ENCODE results near the gene TANC1.

Gene TANC1

GRCh38 chr2:158962074-158962473, 6.4 kb upstream of the TANC1 start:
- no peak for DNase-seq (ENCODE audit: low read depth)

GRCh38 chr2:158963071-158963470, 5.4 kb upstream of the TANC1 start:
- DNase-seq (ENCODE audit: low read depth), result no peak

- no peak for DNase-seq (ENCODE audit: low read depth)
Measured at GRCh38 chr2:158965107-158965506, 3.3 kb upstream of the TANC1 start.

GRCh38 chr2:158965641-158966040, 2.8 kb upstream of the TANC1 start:
- DNase-seq (ENCODE audit: low read depth), result no peak

GRCh38 chr2:158966312-158966711, 2.1 kb upstream of the TANC1 start:
- DNase-seq (ENCODE audit: low read depth), result no peak

DNA sequence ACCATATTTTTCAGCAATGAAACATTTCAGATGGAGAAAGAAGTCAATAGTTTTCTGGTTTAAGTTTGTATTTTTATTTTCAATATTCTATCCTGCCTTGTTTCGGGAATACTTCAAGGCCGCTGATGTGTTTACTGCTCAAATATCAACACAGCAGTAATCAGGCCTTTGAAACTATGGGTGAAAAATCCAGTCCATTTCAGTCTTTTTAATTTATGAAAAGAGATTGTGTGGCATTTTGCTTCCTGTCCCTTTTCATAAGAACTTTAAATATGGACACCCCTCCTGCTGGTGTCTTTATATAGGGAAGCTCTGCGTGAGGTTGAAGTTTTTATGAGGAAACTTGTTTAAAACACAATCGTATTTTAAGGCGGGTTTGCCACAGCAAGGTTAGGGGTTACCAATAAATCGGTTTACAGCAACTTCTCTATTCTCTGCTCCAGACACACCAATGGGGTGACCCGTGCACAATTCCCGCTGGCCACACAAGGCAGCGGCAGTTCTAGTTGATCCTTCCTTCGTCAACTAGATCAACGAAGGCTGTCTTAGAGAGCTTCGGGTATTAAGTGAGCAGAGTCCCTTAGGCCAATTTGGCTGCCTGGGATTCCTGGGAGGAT, 1.2 kb upstream of the TANC1 start:
- peak; percentile 51 for DNase-seq (ENCODE audit: low read depth)

GRCh38 chr2:158967731-158968395, 577 bp upstream of the TANC1 start:
- DNase-seq (ENCODE audit: low read depth), result peak; percentile 72

DNA sequence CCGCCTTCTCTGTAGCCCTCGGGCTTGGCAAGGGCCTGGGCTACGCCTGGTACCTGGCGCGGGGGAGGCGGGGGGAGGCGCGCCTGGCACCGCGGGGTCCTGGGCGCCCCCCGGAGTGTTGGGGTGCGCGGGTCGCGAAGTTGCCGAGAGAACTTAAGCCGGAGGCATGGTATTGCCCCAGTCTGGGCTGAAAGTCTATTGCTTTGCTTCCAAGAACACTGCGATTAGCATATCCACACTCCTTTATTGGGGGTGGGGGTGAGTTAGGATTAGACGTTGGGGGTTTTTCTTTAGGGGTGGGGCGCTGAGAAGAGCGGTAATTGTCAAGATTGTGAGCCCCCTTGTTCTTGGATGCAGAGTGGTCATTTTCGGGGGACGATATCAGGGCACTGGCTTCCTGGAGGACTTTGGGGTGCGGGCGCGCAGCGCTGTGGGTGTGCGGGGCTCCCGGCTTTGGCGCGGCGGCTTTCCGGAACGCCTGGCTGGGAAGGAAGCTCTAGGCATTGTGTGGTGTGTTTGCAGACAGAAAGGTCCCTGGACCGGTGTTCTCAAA, 798 bp downstream of the TANC1 start:
- no peak for DNase-seq (ENCODE audit: low read depth)

- DNase-seq (ENCODE audit: low read depth), result peak; percentile 41
Measured at GRCh38 chr2:158969715-158970240, 1.3 kb downstream of the TANC1 start.

DNA sequence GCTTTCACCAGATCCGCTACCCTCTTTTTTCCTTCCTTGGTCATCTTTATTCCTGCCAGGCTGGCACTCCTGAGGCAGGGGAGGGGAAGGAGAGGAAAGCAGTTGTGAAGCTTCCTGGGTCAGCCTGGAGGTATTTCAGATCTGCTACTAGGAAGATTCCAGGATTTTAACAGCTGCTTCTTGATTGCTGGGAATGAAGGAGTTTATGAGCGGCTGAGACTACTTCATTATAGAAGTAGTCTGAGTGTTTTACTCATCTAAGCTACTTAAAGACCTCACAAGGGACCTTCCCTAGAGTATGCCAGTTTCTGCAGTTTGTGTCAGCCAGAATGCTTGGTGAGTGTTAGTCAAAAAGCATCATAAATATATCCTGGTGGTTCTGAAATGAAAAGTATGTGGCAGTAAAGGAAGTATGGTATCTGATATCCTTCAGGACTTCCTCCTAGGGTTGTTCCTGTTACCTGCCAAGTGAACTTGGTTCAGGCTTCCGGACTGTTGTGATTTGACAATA, 1.9 kb downstream of the TANC1 start:
- peak; percentile 28 for DNase-seq (ENCODE audit: low read depth)

- no peak for DNase-seq (ENCODE audit: low read depth)
Measured at GRCh38 chr2:158973116-158973956, 4.9 kb downstream of the TANC1 start.

DNA sequence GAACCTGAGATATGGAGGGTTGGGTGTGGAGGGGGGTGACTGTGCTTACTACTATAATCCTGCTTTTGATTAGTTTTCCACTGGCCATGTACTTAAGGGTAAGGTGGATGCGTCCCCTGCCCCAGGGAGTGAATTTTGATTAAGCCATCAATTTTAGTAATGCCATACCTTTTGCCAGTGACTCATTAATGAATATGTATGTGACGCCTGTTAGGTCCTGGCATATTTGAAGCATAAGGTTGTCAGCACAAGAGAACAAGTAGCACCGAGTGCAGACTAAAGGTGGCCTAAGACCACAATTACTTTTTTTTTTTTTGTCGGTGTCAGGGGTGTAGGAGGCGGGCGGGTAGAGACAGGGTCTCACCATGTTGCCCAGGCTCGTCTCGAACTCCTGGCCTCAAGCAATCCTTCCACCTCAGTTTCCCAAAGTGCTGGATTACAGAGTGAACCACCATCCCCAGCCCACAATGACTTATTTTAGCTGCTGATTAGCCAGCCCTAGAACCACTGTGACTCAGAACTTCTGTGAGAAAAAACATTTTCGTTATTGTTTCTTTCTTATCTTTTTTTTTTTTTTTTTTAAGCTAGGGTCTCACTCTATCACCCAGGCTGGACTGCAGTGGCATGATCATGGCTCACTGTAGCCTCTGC, 7.0 kb downstream of the TANC1 start:
- DNase-seq (ENCODE audit: low read depth), result no peak

- DNase-seq (ENCODE audit: low read depth), result peak; percentile 24
Measured at GRCh38 chr2:158979772-158980171, 11.3 kb downstream of the TANC1 start.

GRCh38 chr2:158984604-158985135, 16.2 kb downstream of the TANC1 start:
- no peak for DNase-seq (ENCODE audit: low read depth)

GRCh38 chr2:158988501-158988900, 20.1 kb downstream of the TANC1 start:
- no peak for DNase-seq (ENCODE audit: low read depth)

GRCh38 chr2:158989165-158989564, 20.7 kb downstream of the TANC1 start:
- DNase-seq (ENCODE audit: low read depth), result no peak

DNA sequence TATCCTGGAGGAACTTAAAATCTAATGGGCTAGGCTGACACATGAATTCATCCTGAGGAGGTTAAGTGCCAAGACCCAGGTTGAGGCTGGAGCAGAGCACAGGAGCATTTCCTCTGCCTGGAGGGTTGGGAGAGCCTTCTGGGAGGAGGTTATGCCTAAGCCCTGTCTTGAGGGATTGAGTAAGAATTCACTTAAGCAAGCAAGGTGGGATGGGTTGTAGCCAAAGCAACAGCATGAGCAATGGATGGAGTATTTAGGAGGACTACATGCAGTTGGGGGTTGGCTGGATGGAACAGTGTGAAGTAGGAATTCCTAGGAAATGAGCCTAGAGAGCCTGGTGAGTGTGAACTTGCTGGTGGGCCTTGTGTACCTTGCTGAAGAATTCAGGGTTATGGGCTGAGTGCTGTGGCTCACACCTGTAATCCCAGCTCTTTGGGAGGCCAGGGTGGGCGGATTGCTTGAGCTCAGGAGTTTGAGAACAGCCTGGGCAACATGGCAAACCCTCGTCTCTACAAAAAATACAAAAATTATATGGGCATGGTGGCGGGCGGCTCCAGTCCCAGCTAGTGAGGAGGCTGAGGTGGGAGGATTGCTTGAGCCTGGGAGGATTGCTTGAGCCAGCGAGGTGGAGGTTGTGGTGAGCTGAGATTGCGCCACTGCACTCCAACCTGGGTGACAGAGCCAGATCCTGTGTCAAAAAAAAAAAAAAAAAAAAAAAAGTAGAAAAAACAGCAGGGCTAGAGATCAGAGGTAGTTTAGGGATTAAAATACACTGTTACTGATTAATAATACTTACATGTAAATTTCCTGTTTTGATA, 22.2 kb downstream of the TANC1 start:
- peak; percentile 98 for DNase-seq (ENCODE audit: low read depth)

- no peak for DNase-seq (ENCODE audit: low read depth)
Measured at GRCh38 chr2:158993030-158993429, 24.6 kb downstream of the TANC1 start.

- peak; percentile 32 for DNase-seq (ENCODE audit: low read depth)
Measured at GRCh38 chr2:158993721-158994587, 25.5 kb downstream of the TANC1 start.
